Effector CD4-positive, alpha-beta T cell (primary cell): ENCODE results near the gene RAPGEF6.
"Not testable (repeated sequence)": the region's sequence is repeated elsewhere in the genome, so short reads cannot be mapped to it uniquely, and the experiment has no call there.

Experiments
- DNase-seq: peaks from one replicate; pipeline ENCODE4 v3.0.0-alpha.2; 2020
- total RNA-seq: gene quantifications from one replicate; lab custom pipeline; 2026; lab: John Stamatoyannopoulos, UW

The RAPGEF6 gene, protein sequence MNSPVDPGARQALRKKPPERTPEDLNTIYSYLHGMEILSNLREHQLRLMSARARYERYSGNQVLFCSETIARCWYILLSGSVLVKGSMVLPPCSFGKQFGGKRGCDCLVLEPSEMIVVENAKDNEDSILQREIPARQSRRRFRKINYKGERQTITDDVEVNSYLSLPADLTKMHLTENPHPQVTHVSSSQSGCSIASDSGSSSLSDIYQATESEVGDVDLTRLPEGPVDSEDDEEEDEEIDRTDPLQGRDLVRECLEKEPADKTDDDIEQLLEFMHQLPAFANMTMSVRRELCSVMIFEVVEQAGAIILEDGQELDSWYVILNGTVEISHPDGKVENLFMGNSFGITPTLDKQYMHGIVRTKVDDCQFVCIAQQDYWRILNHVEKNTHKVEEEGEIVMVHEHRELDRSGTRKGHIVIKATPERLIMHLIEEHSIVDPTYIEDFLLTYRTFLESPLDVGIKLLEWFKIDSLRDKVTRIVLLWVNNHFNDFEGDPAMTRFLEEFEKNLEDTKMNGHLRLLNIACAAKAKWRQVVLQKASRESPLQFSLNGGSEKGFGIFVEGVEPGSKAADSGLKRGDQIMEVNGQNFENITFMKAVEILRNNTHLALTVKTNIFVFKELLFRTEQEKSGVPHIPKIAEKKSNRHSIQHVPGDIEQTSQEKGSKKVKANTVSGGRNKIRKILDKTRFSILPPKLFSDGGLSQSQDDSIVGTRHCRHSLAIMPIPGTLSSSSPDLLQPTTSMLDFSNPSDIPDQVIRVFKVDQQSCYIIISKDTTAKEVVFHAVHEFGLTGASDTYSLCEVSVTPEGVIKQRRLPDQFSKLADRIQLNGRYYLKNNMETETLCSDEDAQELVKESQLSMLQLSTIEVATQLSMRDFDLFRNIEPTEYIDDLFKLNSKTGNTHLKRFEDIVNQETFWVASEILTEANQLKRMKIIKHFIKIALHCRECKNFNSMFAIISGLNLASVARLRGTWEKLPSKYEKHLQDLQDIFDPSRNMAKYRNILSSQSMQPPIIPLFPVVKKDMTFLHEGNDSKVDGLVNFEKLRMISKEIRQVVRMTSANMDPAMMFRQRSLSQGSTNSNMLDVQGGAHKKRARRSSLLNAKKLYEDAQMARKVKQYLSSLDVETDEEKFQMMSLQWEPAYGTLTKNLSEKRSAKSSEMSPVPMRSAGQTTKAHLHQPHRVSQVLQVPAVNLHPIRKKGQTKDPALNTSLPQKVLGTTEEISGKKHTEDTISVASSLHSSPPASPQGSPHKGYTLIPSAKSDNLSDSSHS (N-terminal part only)
- 54.2 reads per million, percentile 70 among the genes with 10 or more reads in this experiment for total RNA-seq

- peak; percentile 94 for DNase-seq
These were observed at the start of gene RAPGEF6 for GRCh38 chr5:131634996-131635683. Gene RAPGEF6, minus strand, starts transcription at chr5:131635229. Its CDS starts 199 bp downstream, at chr5:131635030.

- DNase-seq, result no peak
These were observed 49.6 kb upstream of the RAPGEF6 start for GRCh38 chr5:131684595-131684994.

GRCh38 chr5:131684051-131684450, 49.0 kb upstream of the RAPGEF6 start:
- DNase-seq, result no peak

DNA sequence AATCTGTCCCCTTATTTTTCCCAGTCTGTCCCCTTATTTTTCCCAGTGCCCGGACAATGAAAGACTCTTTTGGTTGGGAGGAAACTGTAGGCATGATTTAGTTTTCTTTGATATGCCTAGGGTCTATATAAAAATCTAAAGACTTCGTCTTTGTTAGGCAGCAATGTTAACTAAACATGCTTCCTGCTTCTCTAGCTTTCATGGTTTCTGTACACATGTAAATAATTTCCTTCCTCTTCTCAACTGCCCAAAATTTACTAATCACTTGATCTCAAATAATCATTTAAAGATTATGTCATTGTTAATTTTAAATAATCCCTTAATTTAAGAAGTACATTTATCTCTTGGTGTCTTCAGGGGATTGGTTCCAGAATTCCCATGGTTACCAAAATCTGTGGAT, 47.8 kb upstream of the RAPGEF6 start:
- DNase-seq, result no peak

GRCh38 chr5:131682175-131682574, 47.1 kb upstream of the RAPGEF6 start:
- no peak for DNase-seq

GRCh38 chr5:131679911-131680310, 44.9 kb upstream of the RAPGEF6 start:
- DNase-seq, result no peak

GRCh38 chr5:131678273-131678672, 43.2 kb upstream of the RAPGEF6 start:
- DNase-seq, result not testable (repeated sequence)

GRCh38 chr5:131677115-131677514, 42.1 kb upstream of the RAPGEF6 start:
- DNase-seq, result no peak

GRCh38 chr5:131672776-131673175, 37.7 kb upstream of the RAPGEF6 start:
- DNase-seq, result no peak

DNA sequence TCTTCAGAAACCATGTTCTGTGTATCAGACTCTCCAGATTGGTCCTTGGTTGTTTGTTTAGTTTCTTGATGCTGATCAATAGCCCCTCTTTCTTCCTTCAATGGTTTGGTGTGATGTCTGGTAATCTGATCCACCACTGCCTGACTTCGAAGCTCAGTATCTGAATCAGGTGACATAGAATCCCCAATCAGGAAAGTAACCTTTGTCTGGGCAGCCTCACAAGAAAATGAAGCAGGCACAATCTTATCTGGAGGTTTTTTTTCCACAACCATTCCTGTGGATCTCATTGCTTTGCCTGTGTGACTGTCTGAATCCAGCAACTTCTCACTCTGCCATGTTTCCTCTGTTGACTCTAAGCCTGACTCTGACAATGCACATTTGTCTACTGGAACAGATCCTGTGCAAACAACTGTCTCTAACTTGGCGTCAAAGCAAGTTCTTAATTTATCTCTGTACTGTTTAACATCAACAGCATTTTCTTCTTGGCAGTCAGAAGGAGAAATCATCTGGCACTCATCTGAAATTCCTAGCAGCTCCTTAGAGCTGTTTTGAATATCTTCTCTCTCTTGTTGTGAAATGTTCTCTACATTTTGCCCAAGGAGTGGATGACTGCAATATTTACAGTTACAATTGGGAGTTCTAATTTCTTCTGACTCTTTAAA, 37.1 kb upstream of the RAPGEF6 start:
- DNase-seq, result no peak

DNA sequence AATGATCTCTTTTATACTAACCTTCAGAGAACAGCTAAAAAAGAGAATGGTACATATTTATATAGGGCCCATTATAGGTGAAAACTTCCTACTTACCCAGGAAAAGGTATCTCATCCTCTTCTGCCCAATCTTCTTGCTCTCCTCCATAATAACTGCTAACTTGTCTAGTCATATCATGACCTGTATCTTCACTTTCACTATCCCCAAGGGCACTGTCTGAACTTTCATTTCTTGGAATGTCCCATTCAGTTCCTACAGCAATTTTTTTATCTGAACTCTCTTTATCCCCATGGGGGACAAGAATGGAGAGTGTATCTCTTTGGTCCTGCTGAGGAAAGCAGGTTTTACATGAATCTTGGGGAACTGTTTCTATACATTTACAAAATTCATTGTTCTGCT, 36.4 kb upstream of the RAPGEF6 start:
- no peak for DNase-seq

- DNase-seq, result no peak
These were observed 29.9 kb upstream of the RAPGEF6 start for GRCh38 chr5:131664929-131665328.

DNA sequence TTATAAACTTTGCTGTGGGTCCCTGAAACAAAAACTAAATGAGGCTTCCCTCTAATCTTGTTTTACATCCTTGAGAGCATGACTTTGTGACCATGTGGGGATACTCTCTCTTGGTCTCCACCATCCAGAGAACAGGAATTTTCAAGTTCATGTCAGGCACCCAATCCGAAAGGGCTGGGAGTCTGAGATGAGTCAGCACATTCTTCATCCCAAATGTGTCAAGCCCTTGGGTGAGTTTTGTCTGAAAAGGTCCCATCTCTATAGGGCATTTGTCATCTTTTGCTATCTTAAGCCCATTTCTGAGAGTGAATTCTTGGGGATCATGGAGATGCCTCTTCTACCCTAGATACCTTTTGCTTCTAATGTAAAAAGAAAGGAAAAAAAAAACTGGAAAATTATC, 26.9 kb upstream of the RAPGEF6 start:
- DNase-seq, result no peak

DNA sequence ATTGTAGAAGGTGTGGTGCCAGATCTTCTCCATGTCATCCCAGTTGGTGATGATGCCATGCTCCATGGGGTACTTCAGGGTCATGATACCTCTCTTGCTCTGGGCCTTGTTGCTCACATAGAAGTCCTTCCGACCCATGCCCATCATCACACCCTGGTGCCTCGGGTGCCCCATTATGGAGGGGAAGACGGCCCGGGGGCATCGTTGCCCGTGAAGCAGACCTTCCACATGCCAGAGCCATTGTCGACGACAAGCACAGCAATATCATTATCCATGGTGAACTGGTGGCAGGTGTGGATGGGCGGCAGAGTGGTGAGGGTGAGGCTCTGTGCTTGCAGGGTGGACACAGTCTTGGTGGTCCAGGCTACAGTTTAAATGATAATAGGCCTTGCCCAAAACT, 24.8 kb upstream of the RAPGEF6 start:
- DNase-seq, result no peak

- no peak for DNase-seq
These were observed 24.3 kb upstream of the RAPGEF6 start for GRCh38 chr5:131659290-131659689.

- DNase-seq, result no peak
These were observed 19.7 kb upstream of the RAPGEF6 start for GRCh38 chr5:131654776-131655175.

DNA sequence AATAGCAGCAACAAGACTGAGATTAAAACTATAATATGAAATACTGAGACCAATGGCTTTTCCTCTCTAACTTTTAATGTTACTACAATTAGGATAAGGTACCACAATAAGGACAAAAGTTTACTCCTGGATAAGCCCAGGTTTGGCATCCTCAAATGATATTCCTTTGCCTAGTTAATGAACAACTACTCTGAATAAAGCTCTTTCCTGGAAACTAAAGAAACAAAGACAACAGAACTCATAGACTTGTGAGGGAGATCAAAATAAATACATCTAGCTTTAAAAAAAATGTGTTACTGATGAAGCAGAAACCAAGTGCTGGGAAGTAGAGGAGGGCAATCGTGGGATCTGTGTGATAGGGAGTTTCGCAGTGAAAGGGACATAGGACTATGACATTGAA, 19.3 kb upstream of the RAPGEF6 start:
- DNase-seq, result no peak

- no peak for DNase-seq
These were observed 14.1 kb upstream of the RAPGEF6 start for GRCh38 chr5:131649161-131649560.

- no peak for DNase-seq
These were observed 12.2 kb upstream of the RAPGEF6 start for GRCh38 chr5:131647048-131647769.

GRCh38 chr5:131644822-131645221, 9.8 kb upstream of the RAPGEF6 start:
- DNase-seq, result no peak

- DNase-seq, result no peak
These were observed 9.3 kb upstream of the RAPGEF6 start for GRCh38 chr5:131644370-131644769.
